Activated B cell treated with CpG ODN at 0.5 μM for 24 hours (primary cell): ENCODE results near the gene TMEM209. TPM values are rescaled to one million over a fixed set of nuclear protein-coding genes. Genes with fewer than 3 reads are reported as not detected.

Experiments used
- ATAC-seq: fragments of 200-7000 bp; cut with Tn5 transposase; one replicate; pipeline ENCODE4 v1.10.0; 2021; ENCODE audit warnings: low read depth, mild to moderate bottlenecking, moderate library complexity
- CTCF ChIA-PET: fragments of 350-600 bp; sonication (Branson Sonifier 250); formaldehyde crosslinking; loops from one replicate; lab custom pipeline; 2021; ENCODE audit warnings: antibody characterized with exemption; lab: Charles Lee
- POLR2A ChIA-PET: fragments of 350-600 bp; sonication (Branson Sonifier 250); formaldehyde crosslinking; loops from one replicate; lab custom pipeline; 2021; ENCODE audit warnings: antibody characterized with exemption; lab: Charles Lee
- DNase-seq: peaks from one replicate; pipeline ENCODE4 v3.0.0; 2022
- H3K27ac Mint-ChIP-seq: one replicate; pipeline ENCODE4 v1.8.0; 2020; ENCODE audit warnings: mixed read lengths
- H3K27me3 Mint-ChIP-seq: one replicate; pipeline ENCODE4 v1.8.0; 2021; ENCODE audit warnings: mixed read lengths
- H3K36me3 Mint-ChIP-seq: one replicate; pipeline ENCODE4 v1.8.0; 2021; ENCODE audit warnings: low read depth, mixed read lengths
- H3K4me1 Mint-ChIP-seq: one replicate; pipeline ENCODE4 v1.8.0; 2021; ENCODE audit warnings: mixed read lengths
- H3K4me3 Mint-ChIP-seq: one replicate; pipeline ENCODE4 v1.8.0; 2020; ENCODE audit warnings: mild to moderate bottlenecking, mixed read lengths
- H3K9me3 Mint-ChIP-seq: one replicate; pipeline ENCODE4 v1.8.0; 2020; ENCODE audit warnings: mixed read lengths
- CTCF ChIP-seq: fragments of 200-600 bp; IDR thresholded peaks from one replicate; pipeline ENCODE4 v1.8.0; 2022; ENCODE audit warnings: antibody characterized with exemption, mild to moderate bottlenecking
- intact Hi-C: fragments of 100-400 bp; cut with micrococcal nuclease; formaldehyde crosslinking; loops from one replicate; pipeline ENCODE4 v1.15.1; 2024
- total RNA-seq: library from RNA; stranded (reverse); gene quantifications from 2 replicates; pipeline ENCODE4 v1.2.3, GENCODE V29; 2022

Gene TMEM209
- total RNA-seq, 1 donor from 2014 or later = 32.6 TPM

- ChIA-PET POLR2A (interaction anchor here (0.8 to 4.6 kb wide), 14 partner anchors 8 to 966 kb away, joined by 3 to 43 read pairs (median 6); partner anchors contain the start of genes KLHDC10 and TMEM209), CTCF (interaction anchor here (1.0 to 1.4 kb wide), 3 partner anchors 45 to 69 kb away, joined by 3 to 4 read pairs (median 4); no protein-coding TSS in a partner anchor)
- intact Hi-C loops = loop anchor here (1.0 to 5.0 kb wide), 4 partner anchors 9 to 301 kb away; partner anchors contain the start of genes CEP41, KLHDC10 and TMEM209
- Mint-ChIP-seq H3K27ac (peak overlapping the region; percentile 94), H3K36me3 (peaks cover 16% of the 10 kb centered on the region), H3K27me3 (no peaks in the 10 kb centered on the region), H3K9me3 (no peaks in the 10 kb centered on the region), H3K4me3 (peak overlapping the region; percentile 87), H3K4me1 (peaks cover 44% of the 10 kb centered on the region)
- TF ChIP-seq CTCF = no peak
- ATAC-seq (peak; percentile 83), DNase-seq (peak; percentile 51)
Observed at GRCh38 chr7:130141161-130141883, 63.9 kb downstream of the TMEM209 start.

GRCh38 chr7:130140551-130141160, 64.5 kb downstream of the TMEM209 start:
- intact Hi-C loops = loop anchor here (1.0 to 5.0 kb wide), 4 partner anchors 10 to 302 kb away; partner anchors contain the start of genes CEP41, KLHDC10 and TMEM209
- POLR2A ChIA-PET = interaction anchor here (0.8 to 4.6 kb wide), 14 partner anchors 9 to 966 kb away, joined by 3 to 43 read pairs (median 6); partner anchors contain the start of genes KLHDC10 and TMEM209

GRCh38 chr7:130139193-130139960, 65.8 kb downstream of the TMEM209 start:
- ATAC-seq (no peak), DNase-seq (no peak)
- Mint-ChIP-seq H3K27me3 (no peaks in the 10 kb centered on the region), H3K9me3 (no peaks in the 10 kb centered on the region), H3K36me3 (peaks cover 32% of the 10 kb centered on the region), H3K27ac (no peak overlapping the region), H3K4me3 (no peak overlapping the region), H3K4me1 (peaks cover 33% of the 10 kb centered on the region)
- CTCF ChIA-PET = no interaction called here
- intact Hi-C loops = no loop called here
- TF ChIP-seq CTCF = no peak
- POLR2A ChIA-PET = interaction anchor here (0.7 to 4.6 kb wide), 2 partner anchors 26 to 66 kb away, joined by 3 to 43 read pairs; partner anchors contain the start of gene TMEM209

More at GRCh38 chr7:130140551-130141160, 64.5 kb downstream of the TMEM209 start:
- no peaks in the 10 kb centered on the region for H3K9me3 Mint-ChIP-seq
- H3K27ac Mint-ChIP-seq = peak overlapping the region; percentile 94
- peaks cover 41% of the 10 kb centered on the region for H3K4me1 Mint-ChIP-seq
- peaks cover 22% of the 10 kb centered on the region for H3K36me3 Mint-ChIP-seq
- TF ChIP-seq CTCF = no peak
- no peak for ATAC-seq
- peak overlapping the region; percentile 87 for H3K4me3 Mint-ChIP-seq
- DNase-seq = no peak
- CTCF ChIA-PET = interaction anchor here (1.0 to 1.2 kb wide), 2 partner anchors 45 to 68 kb away, joined by 3 to 4 read pairs; no protein-coding TSS in a partner anchor
- H3K27me3 Mint-ChIP-seq = no peaks in the 10 kb centered on the region

GRCh38 chr7:130137207-130137606, 68.0 kb downstream of the TMEM209 start:
- DNase-seq = no peak
- no peaks in the 10 kb centered on the region for H3K9me3 Mint-ChIP-seq
- no peaks in the 10 kb centered on the region for H3K27me3 Mint-ChIP-seq
- CTCF ChIA-PET = no interaction called here
- POLR2A ChIA-PET = no interaction called here
- no peak overlapping the region for H3K27ac Mint-ChIP-seq
- peaks cover 47% of the 10 kb centered on the region for H3K36me3 Mint-ChIP-seq
- ATAC-seq = no peak
- TF ChIP-seq CTCF = no peak
- H3K4me1 Mint-ChIP-seq = peaks cover 19% of the 10 kb centered on the region
- intact Hi-C loops = no loop called here
- no peak overlapping the region for H3K4me3 Mint-ChIP-seq
